Embryonic facial prominence (tissue), 1 donor: ENCODE results near the gene PPP2R5A.
"Not testable (repeated sequence)": the region's sequence is repeated elsewhere in the genome, so short reads cannot be mapped to it uniquely, and the experiment has no call there.

Experiments
- DNase-seq: peaks from one replicate; pipeline ENCODE4 v3.0.0-alpha.2; 2016; ENCODE audit errors: extremely low spot score

The PPP2R5A gene

DNA sequence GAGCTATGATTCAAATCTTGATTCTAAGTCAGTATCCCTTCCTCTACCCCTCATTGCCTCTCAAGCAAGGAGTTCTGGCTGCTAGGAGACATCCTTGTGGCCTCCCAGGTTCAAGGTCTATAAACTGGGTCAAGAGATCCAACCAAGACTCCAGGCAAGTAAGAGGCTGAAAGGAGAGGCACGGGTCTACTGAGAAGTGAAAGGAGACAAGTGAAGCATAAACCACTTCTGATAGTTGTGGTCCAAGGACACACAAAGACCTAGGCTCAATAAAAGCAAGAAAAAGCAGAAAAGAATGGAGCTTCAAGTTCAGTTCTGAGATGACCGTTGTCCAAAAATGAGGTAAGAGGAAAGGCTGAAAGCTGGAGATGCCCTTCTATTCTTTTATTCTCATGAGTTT is 17.8 kb upstream of the PPP2R5A start:
- DNase-seq, result no peak

DNA sequence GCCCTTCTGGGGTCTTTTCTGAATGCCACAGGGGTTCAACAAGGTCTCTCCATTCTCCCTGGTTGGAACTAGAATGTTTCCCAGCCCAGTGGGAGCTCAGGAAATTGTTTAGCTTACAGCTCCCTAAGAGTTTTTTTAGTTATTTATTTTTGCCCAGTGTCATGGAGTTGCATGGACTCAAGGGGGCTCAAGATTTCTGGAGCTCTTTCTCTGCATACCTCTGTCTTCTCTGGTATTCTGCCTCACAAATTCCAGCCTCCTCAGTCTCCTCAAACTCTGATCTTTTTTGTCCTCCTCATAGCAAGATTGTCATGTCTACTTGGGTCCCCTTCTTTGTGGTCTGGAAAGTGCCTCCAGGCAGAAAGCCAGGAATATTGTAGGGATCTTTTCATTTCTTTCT is 15.9 kb upstream of the PPP2R5A start:
- no peak for DNase-seq

DNA sequence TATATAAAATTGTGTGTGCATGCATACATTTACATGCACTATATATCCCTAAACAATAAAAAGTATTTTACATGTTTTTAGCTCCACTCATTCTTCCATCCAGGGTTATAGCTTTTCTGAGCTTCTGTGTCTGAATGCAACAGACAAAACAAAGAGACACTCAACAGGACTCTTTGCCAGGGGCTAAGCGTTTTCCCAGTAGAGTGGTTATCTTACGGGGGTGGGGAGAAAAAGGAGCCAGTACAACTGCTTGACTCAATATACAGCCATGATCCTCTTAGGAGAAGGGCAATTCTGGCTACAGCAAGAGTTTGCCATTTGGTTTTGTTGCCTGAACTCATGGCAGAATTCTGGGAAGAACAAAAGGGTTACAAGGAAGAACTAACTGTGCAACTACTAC is 14.6 kb upstream of the PPP2R5A start:
- no peak for DNase-seq

DNA sequence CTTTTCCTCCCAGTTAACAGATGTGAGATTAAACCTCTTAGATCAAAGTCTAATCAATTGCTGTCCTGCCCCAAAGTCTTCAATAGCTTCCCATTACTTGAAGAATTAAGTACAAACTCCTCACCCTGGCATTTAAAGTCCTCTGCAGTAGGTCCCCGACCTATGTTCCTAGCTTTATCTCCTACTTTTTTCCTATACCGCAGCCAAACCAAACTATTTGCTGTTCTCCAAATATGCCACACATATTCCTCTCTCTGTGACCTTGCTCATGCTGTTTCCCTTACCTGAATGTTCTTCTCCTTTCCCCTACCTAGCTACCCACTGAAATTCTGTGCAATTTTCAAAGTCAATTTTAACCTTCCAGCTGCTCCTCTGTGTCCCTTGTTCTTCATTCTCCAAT is 14.0 kb upstream of the PPP2R5A start:
- no peak for DNase-seq

DNA sequence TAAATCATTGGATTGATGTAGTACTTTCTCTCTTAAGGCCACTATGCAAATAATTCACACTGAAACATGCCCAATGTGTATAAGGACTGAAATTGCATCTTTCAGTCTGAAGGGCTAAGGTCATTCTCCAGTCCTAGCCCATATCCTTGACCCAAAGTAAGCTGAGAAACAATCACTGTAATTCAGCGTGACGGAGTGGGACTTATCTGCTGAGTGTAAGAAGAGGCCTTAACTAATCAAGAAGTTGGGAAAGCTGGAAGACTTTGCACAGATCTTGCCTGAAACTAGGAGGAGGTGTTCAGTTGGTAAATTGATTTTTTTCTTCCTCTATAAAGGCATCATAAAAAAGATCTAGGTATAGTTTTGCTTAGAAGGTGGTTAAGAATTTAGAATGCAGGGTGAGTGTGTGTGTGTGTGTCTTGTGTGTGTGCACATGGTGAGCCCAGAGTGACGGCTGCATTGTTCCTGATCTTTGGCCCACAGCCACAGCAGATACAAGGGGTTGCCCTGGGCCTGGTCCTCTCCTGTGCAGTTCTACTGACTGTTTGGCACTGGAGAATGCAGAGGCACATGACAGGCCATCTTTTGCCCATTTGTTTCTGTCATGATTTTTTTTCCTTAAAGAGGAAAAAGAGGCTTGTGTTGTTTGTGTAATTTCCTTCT is 13.3 kb upstream of the PPP2R5A start:
- DNase-seq, result no peak

DNA sequence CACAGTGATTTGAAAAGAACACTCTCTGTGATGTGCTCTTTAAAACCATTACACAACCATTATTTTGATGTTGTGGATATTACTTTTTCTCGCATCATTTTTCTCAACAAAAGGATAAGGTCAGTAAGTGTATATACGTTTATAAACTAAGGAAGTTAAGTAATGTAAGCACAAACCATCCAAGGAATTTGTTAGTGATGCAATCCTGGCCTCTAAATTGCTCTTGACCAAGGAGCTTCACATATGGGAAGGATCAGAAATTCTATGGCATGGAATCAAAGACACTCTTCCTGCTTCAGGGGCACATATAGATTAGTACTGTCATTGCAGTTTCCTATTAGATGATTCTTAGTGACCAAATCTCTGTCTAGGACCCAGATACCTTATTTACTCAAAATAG is 3.6 kb upstream of the PPP2R5A start:
- no peak for DNase-seq

DNA sequence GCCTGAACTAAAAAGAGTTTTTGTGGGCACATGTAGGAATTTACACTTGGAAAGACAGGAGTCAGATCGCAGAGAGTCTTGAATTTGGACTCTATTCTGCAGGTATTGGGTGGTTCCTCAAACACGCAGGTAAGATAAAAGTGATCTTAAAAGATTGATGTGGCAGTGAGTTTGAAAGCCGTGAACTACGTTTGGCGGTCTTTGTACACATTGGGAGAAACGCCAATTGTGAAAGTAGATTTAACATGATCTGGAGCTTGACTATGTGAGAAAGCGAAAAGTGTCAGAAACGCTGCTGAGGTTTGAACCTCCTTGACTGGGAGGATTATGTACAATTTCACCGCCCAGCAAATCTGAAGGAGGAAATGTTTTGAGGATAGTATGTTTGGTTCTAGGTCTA is 1.5 kb upstream of the PPP2R5A start:
- no peak for DNase-seq

DNA sequence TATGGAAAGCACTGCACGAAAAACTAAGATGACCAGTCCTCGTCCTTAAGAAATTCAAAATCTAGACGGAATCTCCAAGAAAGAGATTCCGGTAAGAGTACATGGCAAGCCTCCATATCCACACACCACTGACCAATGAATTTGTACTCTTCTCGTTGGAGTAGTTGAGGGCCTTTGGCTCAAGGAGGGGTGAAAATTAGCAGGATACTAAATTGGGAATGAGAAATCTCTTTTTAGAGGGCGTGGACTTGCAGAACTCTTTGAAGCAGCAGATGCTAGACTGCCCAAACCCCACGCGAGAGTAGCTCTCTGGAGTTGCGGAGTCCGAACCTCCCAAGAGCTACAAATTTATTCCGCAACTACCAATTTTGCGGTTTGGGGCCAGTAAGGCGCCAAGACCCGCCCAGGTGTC is 872 bp upstream of the PPP2R5A start:
- no peak for DNase-seq

DNA sequence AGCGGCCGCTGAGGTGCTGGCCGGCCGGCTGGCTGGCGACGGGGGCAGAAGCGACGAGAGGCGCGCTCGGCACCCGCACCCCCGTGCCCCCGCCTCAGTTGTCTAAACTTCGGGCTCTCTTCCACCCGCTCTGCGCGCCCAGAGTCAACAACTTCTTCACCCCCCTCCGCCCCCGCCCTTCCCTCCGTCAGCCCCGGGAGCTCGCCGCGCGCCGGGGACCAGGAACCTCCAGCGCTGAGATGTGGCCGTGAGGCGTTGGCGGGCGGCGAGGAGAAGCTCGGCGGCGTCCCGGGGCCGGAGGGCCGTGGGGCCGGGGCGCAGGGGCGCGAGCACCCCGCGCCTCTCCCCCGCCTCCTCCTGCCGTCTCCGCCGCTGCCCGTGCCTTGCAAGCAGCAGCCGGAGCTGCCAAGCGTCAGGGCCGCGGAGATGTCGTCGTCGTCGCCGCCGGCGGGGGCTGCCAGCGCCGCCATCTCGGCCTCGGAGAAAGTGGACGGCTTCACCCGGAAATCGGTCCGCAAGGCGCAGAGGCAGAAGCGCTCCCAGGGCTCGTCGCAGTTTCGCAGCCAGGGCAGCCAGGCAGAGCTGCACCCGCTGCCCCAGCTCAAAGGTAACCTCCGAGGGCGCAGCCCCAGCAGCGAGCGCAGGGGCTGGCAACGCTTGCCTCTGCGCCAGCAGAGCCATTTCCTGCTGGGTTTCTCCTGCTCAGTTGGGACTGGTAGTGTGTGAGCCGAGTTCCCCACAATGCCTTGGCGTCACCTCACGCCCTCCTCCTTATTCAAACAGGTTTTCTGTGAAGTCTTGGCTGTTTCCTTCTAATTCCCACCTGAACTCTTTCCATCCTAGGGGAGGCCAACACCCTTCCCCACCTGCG is 710 bp downstream of the PPP2R5A start:
- no peak for DNase-seq

DNA sequence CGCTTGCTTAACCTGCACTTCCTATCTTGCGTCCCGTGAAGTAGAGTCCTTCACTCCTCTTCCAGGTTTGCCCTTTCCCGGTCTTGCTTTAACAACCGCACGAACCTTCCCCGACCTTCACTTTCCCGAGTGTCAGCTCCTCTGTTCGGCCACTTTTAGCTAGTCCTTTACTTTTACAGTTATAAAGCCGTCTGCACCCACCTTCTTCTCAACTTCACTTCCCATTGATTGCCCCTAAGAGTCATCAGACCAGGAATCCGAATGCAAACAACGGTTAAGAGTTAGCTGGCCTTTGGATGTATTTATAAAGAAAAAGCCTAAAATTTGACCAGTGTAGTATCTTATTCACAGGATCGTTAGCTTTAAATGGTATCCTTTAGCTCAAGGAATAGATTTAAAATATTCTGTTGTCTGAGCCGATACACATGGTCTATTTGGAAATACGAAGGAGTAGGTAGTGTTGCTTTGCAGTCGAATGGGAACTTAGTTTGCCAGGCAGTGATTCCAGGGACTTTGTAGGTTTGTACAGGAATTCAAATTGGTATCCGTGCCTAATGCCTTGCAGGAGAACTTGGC is 1.4 kb downstream of the PPP2R5A start:
- no peak for DNase-seq

DNA sequence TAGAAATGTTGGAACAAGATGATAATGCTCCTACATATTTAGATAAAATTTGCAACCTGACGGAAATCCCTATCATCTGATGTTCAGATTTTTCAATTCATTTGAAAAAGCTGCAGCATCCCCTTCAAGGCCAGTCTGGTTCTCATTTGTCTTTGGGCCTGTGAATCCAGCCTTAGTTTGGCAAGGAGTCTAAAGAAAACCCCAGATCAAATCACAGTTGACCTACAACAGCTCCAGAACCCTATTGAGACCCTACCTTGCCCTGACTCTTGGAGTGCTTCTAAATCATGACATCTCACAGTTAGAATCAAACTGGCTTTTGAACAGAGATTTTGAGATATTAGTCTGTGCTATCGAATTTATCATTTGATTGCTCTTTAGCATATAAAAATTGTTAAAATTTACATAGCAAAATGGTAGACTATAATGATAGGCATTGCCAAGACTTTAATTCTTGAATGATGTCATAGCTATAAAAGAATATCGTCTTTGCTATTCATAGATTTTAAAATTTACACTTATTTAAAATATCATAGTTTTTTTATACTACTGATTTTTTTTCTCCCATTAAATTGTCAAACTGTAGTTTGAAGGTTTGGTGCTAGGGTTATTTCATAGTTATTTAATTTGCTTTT is 2.2 kb downstream of the PPP2R5A start:
- DNase-seq, result no peak

DNA sequence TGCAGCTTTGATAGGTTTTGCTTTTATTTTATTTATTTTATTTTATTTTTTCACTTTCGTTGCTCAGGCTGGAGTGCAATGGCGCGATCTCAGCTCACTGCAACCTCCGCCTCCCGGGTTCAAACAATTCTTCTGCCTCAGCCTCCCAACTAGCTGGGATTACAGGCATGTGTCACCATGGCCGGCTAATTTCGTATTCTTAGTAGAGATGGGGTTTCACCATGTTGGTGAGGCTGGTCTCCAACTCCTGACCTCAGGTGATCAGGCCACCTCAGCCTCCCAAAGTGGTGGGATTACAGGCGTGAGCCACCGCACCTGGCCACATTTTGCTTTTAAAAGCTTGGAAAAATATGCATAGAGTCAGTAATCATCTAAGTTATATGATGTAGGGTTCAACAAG is 2.8 kb downstream of the PPP2R5A start:
- DNase-seq, result not testable (repeated sequence)

DNA sequence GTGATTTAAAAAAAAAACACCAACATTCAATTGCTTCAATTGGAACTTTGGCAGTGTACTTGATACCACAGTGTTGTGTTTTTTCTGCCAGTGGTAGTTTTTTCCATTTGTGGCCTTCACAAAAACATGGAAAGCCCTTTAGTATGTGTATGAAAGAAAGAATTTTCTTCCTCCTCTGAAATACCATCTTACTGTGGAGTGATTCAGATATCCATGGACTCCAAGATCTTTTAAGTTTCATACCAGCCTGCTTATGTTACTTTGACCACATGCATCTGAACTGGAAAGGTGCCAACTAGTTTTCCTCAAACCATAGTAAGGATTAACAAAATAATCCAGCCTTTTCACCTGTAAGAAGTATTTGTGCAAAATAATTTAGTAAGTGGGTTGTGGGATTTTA is 3.4 kb downstream of the PPP2R5A start:
- DNase-seq, result no peak

DNA sequence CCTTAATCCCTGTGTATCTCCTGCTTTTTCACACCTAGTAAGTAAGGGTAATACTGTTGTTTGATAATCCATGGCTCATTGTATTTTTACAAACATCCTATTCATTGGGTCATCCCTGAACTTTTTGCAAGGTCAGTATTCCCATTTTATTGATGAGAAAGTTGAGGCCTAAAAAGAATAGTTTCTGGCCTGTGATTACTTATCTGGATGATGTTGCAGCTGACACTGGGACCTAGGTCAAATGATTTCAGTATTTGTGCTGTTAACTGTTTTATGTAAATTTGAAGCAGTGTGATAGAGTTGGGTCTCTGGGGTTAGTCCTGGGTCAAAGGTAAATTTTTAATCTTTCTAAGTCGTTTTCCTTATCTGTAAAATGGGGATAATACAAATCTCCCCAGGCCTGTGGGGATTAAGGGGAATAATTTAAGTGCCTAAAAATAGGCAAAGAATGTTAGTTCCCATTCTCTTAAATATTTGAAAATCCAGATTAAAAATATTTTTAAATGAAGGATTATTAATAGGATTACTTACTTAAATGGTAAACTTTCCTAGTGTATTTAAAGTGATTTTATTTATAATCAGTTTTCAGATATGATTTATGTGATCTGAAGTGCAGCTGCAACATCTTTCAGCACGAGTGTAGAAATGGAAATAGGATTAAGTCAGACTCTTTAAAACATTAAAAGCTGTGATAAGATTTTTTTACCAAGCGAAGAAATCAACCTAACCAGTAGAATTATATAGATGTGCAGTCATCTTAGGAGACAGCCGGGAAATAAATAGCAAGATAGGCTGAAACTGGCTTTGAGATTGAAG is 4.3 kb downstream of the PPP2R5A start:
- DNase-seq, result no peak

DNA sequence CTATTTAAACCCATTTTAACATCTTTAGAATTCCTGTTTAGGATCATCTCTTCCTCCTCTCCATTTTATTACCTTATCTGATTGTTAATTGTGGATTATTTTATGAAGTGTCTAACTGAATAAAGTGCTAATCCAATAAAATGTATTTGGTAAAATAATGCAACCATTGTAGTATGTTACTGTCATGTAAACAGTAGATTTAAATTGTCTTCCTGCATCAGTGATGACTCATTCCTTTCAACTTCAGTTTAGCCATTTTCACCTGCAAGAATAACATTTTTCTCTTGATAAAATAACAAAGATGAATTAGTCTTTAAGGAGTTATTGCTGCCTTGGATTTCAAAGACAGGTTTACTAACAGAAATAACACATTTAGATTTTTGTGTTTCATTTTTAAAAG is 5.4 kb downstream of the PPP2R5A start:
- DNase-seq, result no peak

DNA sequence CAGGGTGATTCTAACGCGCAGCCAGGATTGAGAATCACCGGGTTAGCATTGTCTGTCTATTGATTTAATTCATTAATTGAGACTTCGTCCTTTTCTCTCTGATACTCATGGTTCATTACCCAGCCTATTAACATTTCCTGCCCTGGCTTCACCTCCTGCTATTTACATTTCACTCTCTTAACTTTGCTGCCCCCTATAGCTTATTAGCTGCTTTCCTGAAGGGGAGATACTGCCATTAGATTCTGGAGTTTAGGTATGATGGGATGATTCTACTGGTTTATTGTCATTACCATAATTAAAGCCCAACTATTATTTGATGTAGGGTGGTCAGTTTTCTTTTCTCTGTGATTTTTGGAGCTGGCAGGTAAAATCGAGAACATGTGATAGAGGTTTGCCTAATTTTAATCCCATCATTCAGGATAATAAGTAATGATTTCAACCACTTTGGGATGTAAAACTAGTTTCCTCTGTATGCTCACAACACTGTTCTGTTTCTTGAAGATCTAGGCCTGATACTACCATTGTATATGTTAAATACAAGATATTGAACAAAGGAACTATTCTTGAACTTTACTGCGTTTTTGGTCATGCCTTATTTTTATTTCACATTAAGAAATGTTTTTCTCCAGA is 6.4 kb downstream of the PPP2R5A start:
- no peak for DNase-seq

DNA sequence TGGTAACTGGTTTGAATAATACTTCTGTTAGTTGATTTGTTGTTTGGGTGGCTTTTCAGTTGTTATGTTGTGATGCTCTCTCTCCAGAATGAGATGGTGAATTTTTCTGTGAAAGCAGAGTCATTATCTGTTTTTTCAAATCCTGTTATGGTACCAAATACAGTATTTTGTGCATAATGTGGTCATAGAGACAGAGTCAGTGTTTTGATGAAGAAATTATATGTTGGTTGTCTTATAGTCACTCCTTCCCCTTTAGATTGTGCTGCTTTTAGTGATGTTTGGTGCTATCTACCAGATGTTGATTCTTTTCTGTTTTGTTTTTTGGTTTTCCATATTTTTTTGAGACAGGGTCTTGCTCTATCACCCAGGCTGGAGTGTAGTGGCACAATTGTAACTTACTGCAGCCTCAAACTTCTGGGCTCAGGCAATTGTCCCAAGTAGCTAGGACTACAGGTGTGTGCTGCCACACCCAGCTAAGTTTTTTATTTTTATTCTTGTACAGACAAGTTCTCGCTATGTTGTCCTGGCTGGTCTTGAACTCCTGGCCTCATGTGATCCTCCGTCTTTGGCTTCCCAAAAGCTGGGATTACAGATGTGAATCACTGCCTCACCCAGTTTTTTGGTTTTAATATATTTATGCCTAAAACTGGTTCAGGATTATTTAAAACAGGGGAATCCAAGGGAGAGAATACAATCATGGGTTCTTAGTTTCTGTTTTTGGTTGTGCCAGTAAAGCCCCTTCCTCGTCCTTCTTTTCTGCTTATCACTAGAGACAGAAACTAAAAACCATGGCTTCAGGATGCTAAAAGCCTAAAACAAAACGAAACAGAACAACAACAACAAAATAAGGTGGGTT is 7.3 kb downstream of the PPP2R5A start:
- no peak for DNase-seq

DNA sequence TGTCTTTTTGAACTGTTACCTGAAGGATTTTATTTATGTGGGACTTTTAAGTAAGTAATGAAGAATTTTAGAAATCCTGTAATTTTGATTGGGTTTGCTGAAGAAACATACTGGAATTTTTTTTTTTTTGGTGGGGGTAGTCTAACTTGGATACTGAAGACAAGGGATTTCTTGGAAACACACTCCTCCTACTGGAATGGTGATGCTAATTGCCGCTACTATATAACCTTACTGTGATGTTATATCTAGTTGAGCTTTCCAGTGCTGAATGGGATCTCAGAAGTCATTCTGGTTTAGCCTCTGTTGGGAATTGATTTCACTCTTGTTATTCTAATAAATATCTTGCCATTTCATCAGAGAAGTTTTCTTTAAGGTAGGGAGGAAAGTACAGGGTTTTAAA is 8.4 kb downstream of the PPP2R5A start:
- no peak for DNase-seq

DNA sequence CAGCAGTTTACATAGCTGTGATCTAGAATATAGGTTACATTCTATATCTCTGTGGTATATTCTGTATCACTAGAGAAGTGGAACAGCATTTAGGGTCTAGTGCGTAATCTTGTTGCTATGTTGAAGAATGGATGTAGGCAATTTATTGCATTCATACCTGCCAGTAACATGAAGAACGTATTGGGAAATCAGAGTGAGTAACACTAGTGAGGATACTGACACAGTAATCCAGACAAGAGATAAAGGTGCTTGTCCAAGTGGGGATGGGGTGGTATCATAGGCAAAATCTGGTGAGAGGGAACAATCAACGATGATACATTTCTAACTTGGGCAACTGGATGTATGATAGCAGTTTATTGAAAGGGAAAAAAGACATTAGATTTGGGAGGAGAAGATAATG is 9.8 kb downstream of the PPP2R5A start:
- DNase-seq, result no peak

DNA sequence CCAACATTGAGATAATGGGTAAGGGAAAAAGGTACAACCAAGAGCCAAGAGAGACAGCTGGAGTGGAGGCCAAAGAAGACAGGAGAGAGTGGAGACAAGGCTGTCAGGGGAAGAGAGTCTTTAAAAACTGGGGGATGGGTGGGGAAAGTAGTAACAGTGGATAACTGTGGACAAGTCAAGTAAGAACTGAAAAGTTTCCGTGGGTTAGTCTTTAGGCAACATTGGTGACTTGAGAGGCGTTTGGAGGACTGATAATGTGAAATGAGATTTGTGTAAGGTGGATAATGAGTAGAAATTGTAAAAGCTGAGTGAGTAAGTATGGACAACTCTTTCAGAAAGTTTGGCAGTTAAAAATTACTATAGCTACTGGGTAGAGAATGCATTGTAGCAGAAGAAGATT is 10.4 kb downstream of the PPP2R5A start:
- no peak for DNase-seq
